Esophagus squamous epithelium (tissue), 5 donors: ENCODE measurements around the gene CORO1C. TPM values are rescaled to one million over a fixed set of nuclear protein-coding genes. Genes with fewer than 3 reads are reported as not detected.

Source experiments
- DNase-seq: peaks from one replicate; lab custom pipeline; 2025; lab: John Stamatoyannopoulos, UW
- H3K27ac ChIP-seq, 4 donors: fragments of 200-600 bp; sonication (generic); one replicate each; pipeline ENCODE4 v1.5.1; 2016 to 2019; ENCODE audit warnings: mild to moderate bottlenecking in 1 of 4
- H3K27me3 ChIP-seq, 4 donors: fragments of 200-600 bp; sonication (generic); 1 replicate in 3 of 4; 2 replicates in 1 of 4; pipeline versions ENCODE4 v1.5.1 to v1.6.0; 2017 to 2021; ENCODE audit warnings: antibody characterized with exemption in 1 of 4
- H3K36me3 ChIP-seq, 3 donors: fragments of 200-600 bp; sonication (generic); one replicate each; pipeline ENCODE4 v1.5.1; 2016 to 2019
- H3K4me1 ChIP-seq, 3 donors: fragments of 200-600 bp; sonication (generic); one replicate each; pipeline ENCODE4 v1.5.1; 2017 to 2019
- H3K4me3 ChIP-seq, 4 donors: fragments of 200-600 bp; sonication (generic); 1 replicate in 3 of 4; 2 replicates in 1 of 4; pipeline ENCODE4 v1.5.1; 2016 to 2019; ENCODE audit warnings: mild to moderate bottlenecking in 2 of 4, moderate library complexity in 1 of 4
- H3K9me3 ChIP-seq, 3 donors: fragments of 200-600 bp; sonication (generic); one replicate each; pipeline ENCODE4 v1.5.1; 2016 to 2019
- POLR2A ChIP-seq, 4 donors: fragments of 450-650 bp; IDR thresholded peaks; one replicate each; pipeline ENCODE4 v1.6.1; 2017; ENCODE audit warnings: antibody characterized with exemption in 4 of 4, mild to moderate bottlenecking in 4 of 4, moderate library complexity in 3 of 4
- WGBS, 2 donors: methylation state at CpG; one replicate each; pipeline ENCODE4 v1.1.5; 2018; 5-methylcytosine and 5-hydroxymethylcytosine counted together
- intact Hi-C: fragments of 100-400 bp; cut with DNase I; formaldehyde crosslinking; loops from one replicate; pipeline ENCODE4 v1.15.0; 2022
- total RNA-seq, 4 donors: library from RNA; depleted of rRNA; stranded (reverse); fragments of >200 nt; gene quantifications; one replicate each; pipeline ENCODE4 v1.1.0, GENCODE V29; 2016
- TF ChIP-seq, protein P1 (sequence below), 6 experiments: fragments of 450-650 bp in 4 of 6; fragments of 200-600 bp in 2 of 6; sonication (generic) in 2 of 6; IDR thresholded peaks; one replicate each; pipeline ENCODE4 v1.5.1; 2016 to 2019; ENCODE audit warnings: antibody characterized with exemption in 6 of 6, mild to moderate bottlenecking in 4 of 6, moderate library complexity in 4 of 6
- donor health status: DM: yes; HTN: yes; CAD: no.

The CORO1C gene
- total RNA-seq, 4 donors from 2014 or later = 67.2 to 142 (median 114) TPM

DNA sequence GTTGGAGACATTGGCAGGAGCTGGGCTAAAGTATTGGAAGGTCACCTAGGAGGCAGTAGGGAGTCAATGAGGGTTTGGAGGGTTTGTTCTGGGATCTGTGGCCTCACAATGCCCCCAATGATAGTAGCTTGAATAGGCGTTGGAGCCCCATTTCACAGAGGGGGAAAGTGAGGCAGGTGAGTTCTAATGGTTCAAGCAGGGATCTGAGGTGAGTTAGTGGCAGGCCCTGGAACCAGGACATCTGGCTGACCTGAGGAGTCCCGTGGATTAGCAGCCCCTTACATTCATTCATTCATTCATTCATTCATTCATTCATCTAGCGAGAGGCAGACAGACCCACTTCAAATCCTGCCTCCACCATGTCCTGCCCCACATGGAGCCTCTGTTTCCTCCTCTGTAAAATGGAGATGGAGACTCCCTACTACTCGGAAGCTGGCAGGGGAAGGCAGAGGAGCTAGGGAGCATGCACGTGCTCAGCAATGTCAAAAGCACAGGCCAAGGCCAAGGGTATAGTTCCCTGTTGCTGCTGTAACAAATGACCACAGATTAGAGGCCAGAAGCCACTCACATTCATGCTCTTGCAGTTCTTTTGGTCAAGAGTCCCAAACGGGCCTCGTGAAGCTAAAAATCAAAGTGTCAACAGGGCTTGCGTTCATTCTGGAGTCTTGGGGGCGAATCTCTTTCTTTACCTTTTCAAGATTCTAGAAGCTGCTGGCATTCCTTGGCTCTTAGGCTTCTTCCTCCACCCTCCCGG, 131.2 kb downstream of the CORO1C start:
- Histone ChIP-seq H3K36me3 (no peaks in the 10 kb centered on the region), H3K4me3 (no peak overlapping the region), H3K27ac (no peak overlapping the region), H3K4me1 (peaks cover 0 to 5% (median 0%) of the 10 kb centered on the region in 3 donors), H3K27me3 (no peaks in the 10 kb centered on the region), H3K9me3 (no peaks in the 10 kb centered on the region)
- no peak for TF ChIP-seq POLR2A (IDR thresholded peaks at IDR 0.05)
- TF ChIP-seq, protein P1, sequence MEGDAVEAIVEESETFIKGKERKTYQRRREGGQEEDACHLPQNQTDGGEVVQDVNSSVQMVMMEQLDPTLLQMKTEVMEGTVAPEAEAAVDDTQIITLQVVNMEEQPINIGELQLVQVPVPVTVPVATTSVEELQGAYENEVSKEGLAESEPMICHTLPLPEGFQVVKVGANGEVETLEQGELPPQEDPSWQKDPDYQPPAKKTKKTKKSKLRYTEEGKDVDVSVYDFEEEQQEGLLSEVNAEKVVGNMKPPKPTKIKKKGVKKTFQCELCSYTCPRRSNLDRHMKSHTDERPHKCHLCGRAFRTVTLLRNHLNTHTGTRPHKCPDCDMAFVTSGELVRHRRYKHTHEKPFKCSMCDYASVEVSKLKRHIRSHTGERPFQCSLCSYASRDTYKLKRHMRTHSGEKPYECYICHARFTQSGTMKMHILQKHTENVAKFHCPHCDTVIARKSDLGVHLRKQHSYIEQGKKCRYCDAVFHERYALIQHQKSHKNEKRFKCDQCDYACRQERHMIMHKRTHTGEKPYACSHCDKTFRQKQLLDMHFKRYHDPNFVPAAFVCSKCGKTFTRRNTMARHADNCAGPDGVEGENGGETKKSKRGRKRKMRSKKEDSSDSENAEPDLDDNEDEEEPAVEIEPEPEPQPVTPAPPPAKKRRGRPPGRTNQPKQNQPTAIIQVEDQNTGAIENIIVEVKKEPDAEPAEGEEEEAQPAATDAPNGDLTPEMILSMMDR (IDR thresholded peaks at IDR 0.05) = no peak
- intact Hi-C loops = no loop called here
- no peak for DNase-seq
- WGBS, 2 donors = 76 to 81% methylated on average over 7 to 8 of the region's 10 CpGs

DNA sequence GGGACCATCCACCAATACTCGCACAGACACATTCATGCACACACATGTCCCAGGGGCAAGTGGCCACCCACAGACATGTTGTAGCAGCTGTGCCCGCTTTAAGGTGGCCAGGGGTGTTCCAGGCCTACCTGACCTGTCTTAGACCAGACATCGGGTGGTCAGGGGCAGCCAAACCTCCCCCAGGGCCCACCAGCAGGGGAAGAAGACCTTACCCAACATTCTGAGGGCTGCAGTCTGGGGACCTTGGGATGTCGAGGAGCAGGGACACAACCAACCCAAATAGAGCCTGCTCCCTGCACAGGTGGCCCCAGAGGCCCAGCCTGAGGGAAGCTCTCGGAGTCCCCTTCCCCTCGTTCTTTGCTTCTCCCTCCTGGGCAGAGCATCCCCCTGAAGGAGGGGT, 131.8 kb downstream of the CORO1C start:
- no peak overlapping the region for H3K4me3 ChIP-seq
- no peaks in the 10 kb centered on the region for H3K27me3 ChIP-seq
- H3K4me1 ChIP-seq = peaks cover 0 to 5% (median 0%) of the 10 kb centered on the region in 3 donors
- no peaks in the 10 kb centered on the region for H3K36me3 ChIP-seq
- TF ChIP-seq, protein P1 (IDR thresholded peaks at IDR 0.05) = no peak
- TF ChIP-seq POLR2A (IDR thresholded peaks at IDR 0.05) = no peak
- 50% methylated on average over 1 of the region's 6 CpGs; no CpG with 5 or more reads in 1 of the 2 donors for WGBS, 2 donors
- H3K27ac ChIP-seq = no peak overlapping the region
- H3K9me3 ChIP-seq = no peaks in the 10 kb centered on the region
- DNase-seq = no peak
- intact Hi-C loops = no loop called here

DNA sequence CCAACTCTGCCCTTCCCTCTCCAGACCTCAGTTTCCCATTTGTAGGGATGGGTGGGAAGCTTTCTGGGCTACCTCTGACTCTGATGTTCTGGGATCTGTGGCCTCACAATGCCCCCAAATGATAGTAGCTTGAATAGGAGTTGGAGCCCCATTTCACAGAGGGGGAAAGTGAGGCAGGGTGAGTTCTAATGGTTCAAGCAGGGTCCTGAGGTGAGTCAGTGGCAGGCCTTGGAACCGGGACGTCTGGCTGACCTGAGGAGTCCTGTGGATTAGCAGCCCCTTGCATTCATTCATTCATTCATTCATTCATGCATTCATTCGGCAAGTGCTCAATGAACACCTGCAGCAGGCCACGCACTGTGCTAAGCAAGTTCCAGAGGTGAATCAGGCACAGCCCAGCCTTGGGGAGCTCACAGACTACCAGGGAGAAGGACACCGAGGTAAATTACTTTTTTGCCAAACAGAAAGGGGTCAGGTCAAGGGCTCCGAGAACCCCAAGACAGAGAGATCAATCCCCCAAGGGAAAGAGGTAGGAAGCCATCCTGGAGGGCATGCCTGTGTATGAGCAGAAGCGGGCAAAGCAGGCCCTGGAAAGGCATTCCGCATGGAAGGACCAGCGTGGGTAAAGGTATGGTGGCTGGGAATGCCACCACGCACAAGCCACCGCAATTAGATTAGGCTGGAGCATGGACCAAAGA, 132.6 kb downstream of the CORO1C start:
- Histone ChIP-seq H3K27ac (peak overlapping the region in 3 of 4 donors; percentile 3 to 58 (median 42)), H3K27me3 (no peaks in the 10 kb centered on the region), H3K9me3 (no peaks in the 10 kb centered on the region), H3K4me1 (peaks cover 0 to 5% (median 0%) of the 10 kb centered on the region in 3 donors), H3K4me3 (no peak overlapping the region), H3K36me3 (no peaks in the 10 kb centered on the region)
- no peak for TF ChIP-seq POLR2A (IDR thresholded peaks at IDR 0.05)
- TF ChIP-seq, protein P1 (IDR thresholded peaks at IDR 0.05) = no peak
- WGBS, 2 donors = 89 to 95% methylated on average over 10 to 11 of the region's 11 CpGs
- DNase-seq = no peak
- intact Hi-C loops = no loop called here

DNA sequence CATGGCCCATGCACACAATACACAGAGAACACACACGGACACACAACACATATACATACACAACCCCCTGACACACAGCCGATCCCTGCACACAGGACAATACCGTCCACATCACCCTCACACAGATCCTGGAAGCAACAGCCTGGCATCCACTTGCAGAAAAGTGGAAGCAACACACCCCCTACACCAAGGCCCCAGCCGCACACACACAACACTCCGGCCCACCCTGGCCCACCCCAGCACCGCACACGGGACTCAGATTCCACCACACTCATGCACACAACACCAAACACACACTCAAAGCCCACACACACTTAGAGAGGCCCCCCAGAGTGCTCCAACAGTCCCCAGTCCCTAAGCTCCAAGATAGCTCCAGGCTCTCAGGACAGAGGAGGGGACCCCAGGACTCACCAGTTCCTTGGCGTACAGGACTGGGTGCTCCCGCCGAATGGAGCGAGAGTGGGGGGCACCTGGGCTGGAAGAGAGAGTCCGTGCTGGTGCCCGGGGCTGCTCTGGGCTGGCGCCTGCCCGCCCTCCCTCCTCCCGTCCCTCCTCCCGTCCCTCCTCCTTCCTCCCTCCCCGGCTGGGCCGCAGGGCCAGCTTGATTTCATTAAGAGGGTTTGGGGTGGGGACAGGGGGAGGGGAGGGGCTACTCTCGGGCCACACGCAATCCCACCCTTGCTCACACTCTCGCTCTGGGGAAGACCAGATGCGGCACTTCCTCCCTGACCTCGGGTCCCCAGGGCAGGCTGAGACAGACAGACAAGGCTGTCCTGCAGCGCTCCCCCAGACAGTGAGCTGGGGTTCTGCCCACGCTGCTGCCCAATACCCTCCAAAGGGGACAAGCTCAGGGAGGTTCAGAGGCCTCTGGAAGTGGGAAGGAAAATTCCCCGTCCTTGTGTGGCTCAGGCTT, 133.5 kb downstream of the CORO1C start, which contains the start of gene TMEM119:
Gene TMEM119 (minus strand): TSS at position 526 of the 913 bp plus-strand sequence. CDS start 5,701 bp downstream, outside the sequence.
- no peak for TF ChIP-seq POLR2A (IDR thresholded peaks at IDR 0.05)
- TF ChIP-seq, protein P1 (IDR thresholded peaks at IDR 0.05) = no peak
- Histone ChIP-seq H3K36me3 (no peaks in the 10 kb centered on the region), H3K4me1 (peaks cover 0 to 5% (median 0%) of the 10 kb centered on the region in 3 donors), H3K27me3 (no peaks in the 10 kb centered on the region), H3K4me3 (peak within 1 kb of the TSS in 3 of 4 donors; percentile 25 to 55 (median 36)), H3K9me3 (no peaks in the 10 kb centered on the region), H3K27ac (peak within 1 kb of the TSS in 3 of 4 donors; percentile 3 to 58 (median 44))
- DNase-seq = no peak
- WGBS, 2 donors = 28 to 62% methylated on average over 3 to 14 of the region's 27 CpGs
- intact Hi-C loops = no loop called here
